NCI-H1694 treated with DMSO at 0.1 percent for 48 hours (cell line): ENCODE results near the gene GALNT8.
"Not testable (repeated sequence)": the region's sequence is repeated elsewhere in the genome, so short reads cannot be mapped to it uniquely, and the experiment has no call there.

Source experiments
- DNase-seq: peaks from one replicate; lab custom pipeline; 2025; lab: John Stamatoyannopoulos, UW

The GALNT8 gene

DNA sequence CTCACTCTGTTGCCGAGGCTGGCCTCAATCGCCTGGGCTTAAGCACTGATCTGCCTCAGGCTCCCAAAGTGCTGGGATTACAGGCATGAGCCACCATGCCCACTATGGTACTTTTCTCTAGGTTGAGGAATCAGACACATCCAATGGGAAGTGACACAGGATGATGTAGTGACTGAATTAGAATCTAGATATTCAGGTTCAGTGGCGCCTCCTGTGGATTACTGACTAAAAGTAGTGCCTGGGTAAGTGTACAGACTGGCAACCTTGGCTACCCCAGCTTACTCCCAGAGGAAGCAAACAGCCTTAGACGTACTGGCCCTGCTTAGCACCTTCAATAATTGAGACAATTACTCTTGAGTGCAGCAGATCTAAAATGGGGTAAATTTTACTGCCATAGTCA is 22.8 kb downstream of the GALNT8 start:
- no peak for DNase-seq

DNA sequence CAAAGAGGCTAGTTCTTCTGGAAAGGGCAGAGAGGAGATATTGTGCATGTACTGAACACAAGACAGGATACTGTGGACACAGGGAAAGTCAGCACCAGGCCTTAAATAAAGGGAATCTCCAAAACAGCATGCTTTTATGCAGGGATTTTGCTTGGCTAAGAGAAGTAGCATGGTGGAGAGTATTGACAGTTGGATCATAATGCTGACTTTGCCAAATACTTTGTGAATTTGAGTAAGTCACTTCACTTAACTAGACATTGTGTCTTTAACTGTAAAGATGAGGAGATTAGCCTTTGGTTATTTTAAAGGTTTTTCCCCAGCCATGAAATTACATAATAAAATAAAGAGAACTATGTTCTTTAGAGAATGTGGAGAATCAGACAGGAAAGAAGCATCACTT is 24.5 kb downstream of the GALNT8 start:
- no peak for DNase-seq

DNA sequence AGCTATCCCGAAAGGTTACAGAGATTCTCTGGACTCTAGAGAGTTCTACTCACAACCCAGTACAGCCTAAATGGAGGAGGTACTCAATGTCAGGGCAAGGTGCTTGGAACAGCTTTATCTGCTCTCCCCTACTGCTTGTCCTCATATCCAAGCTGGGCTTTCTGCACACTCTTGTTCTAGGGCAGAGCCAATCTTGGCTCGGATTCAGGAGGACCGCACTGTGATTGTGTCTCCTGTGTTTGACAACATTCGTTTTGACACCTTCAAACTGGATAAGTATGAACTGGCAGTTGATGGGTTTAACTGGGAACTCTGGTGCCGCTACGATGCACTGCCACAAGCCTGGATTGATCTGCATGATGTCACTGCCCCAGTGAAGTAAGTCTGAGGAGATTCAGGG is 25.0 kb downstream of the GALNT8 start:
- DNase-seq = no peak

- not testable (repeated sequence) for DNase-seq
Measured at GRCh38 chr12:4751654-4752053, 31.5 kb downstream of the GALNT8 start.

GRCh38 chr12:4762773-4763172 is 42.6 kb downstream of the GALNT8 start:
- DNase-seq = no peak

DNA sequence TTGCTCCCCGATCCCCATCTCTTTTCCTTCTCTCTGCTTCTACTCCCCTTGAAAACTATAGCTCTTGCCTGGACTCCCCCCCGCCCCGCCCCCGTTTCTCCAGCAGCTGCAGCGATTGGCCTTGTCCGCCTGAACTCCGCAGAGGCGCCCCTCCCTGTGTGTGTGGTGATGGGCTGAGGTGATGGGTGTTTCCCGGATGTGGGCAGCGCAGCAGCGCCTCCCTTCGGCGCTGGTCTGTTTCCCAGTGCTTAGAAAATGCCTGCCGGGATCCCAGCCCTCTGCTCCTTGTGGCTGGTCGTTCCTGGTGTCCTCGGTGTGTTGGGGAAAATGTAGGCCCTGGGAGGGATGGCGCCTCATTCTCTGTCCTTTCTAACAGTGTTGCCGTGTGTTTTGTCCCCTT is 43.3 kb downstream of the GALNT8 start:
- DNase-seq = peak; percentile 58

DNA sequence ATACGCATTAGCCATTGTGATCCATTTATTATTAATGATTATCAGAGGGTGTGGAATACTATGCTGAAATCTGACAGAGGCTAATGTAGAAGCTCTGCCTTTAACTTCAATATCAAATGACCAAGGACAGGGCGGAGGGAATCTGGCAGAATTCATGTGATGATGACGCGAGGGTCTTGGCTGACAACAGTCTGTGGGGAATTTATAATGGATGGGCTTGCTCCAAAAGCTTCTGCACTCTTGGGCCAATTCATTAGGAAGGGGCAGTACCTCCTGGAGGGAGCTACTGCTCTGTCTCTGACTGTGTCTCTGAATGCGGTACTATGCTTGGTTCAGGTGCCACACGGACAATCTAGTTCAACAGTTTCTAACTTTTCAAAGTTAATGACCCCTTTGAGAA is 46.2 kb downstream of the GALNT8 start:
- no peak for DNase-seq

GRCh38 chr12:4767186-4767585 is 47.0 kb downstream of the GALNT8 start:
- no peak for DNase-seq

- no peak for DNase-seq
Measured at GRCh38 chr12:4768341-4768740, 48.1 kb downstream of the GALNT8 start.

DNA sequence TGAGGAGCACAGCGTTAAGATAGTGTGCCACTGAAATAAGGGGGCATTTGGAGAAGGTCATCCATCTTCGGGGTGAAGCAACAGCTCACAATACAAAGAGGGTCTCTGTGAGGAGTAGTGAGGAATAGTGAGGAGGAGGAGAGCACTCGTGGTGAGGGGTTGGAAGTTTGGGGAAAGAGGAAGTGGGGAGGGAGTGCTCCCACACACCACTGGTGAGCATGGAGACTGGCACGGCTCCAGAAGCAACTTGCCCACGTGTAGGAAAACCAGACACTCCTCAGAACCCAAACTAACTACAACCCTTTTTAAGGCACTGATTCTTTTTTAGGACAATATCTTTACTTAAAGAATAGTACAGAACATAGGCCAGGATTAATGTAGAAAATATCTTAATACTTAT is 48.9 kb downstream of the GALNT8 start:
- DNase-seq = no peak

- DNase-seq = no peak
Measured at GRCh38 chr12:4771172-4771959, 51.2 kb downstream of the GALNT8 start.

GRCh38 chr12:4771960-4772566 is 51.9 kb downstream of the GALNT8 start:
- no peak for DNase-seq

GRCh38 chr12:4775936-4776335 is 55.7 kb downstream of the GALNT8 start:
- no peak for DNase-seq

DNA sequence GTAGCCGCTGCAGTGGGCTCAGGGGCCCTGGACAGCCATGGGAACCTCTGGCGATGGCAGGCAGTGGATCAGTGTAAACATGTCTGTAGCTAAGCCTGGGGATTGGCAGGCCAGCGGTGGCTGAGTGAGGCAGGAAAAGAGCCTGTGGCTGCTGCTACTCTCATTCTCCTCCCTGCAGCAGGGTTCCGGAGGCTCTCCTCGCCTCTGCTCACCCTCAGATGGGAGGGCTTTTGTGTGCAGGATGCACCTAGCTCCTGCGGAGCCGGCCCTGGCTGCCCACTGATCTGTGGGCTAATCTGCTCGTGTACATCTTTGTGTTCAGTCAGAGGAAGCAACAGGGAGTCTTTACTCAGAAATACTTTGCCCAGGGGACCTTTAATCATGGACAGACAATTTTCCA is 59.5 kb downstream of the GALNT8 start:
- no peak for DNase-seq

- DNase-seq = no peak
Measured at GRCh38 chr12:4780641-4781611, 60.7 kb downstream of the GALNT8 start.

DNA sequence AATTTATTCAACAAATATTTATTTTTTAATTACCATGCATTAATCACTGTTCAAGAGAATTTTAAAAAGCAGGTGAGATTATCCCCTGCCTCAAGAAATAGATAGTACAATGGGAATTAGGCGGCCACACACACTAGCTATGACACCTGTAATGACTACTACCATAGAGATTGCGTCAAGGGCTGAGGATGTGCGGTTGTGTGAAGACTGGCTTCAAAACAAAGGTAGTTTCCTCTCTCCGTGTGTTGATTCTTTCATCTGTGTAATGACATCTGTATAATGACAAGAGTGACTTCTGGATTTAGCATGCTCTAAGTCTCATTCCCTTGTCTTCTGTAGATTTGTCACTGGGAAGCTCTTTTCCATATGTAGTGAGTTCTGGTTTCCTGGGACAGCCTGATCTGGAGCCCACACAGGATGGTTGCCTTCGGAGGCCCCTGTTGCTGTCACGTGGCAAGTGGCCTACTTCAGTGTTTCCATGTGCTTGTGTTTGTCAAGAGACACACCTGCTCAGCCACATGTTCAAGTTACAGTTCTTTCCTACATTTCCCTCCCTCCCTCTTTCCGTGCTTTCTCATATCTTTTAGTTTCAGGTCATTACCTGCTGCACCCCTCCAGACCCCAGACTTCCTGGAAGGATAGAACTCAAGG is 64.3 kb downstream of the GALNT8 start:
- DNase-seq = no peak

- DNase-seq = no peak
Measured at GRCh38 chr12:4786795-4787194, 66.6 kb downstream of the GALNT8 start.

- DNase-seq = no peak
Measured at GRCh38 chr12:4787965-4788364, 67.8 kb downstream of the GALNT8 start.

DNA sequence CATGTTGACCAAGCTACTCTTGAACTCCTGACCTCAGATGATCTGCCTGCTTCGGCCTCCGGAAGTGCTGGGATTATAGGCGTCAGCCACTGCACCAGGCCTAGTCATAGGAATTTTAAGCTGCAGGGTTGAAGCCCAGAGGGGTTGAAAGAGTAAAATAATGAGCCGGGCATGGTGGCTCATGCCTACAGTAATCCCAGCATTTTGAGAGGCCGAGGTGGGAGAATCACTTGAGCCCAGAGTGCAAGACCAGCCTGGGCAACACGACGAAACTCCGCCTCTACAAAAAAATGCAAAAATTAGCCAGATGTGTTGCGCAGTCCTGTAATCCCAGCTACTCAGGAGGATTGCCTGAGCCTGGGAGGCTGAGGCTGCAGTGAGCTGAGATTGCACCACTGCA is 69.6 kb downstream of the GALNT8 start:
- no peak for DNase-seq

GRCh38 chr12:4791497-4791896 is 71.3 kb downstream of the GALNT8 start:
- no peak for DNase-seq

GRCh38 chr12:4794491-4794890 is 74.3 kb downstream of the GALNT8 start:
- no peak for DNase-seq

DNA sequence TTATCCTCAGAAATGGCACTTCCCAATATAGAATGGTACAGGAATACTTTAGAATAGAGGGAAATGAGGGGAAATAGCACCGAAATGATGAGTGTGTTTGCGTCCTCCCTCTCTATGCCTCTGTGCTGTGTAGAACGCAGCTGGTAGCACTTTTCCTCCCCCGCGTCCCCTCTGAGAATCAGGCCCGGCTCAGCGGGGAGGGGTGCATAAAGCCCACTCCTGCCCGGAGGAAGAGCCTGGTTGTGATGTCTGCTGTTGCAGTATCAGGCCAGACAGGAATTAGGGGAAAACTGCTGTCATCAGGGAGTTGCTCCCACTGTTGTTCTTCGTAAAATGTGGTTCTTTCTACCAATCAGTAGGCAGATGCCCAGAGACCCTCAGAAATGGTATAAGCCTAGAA is 76.0 kb downstream of the GALNT8 start:
- no peak for DNase-seq
